ENCODE measurements around the gene LHX4.

- TF ChIP-seq CTCF (IDR thresholded peaks at IDR 0.05) = no peak
- TF ChIP-seq POLR2AphosphoS5 (IDR thresholded peaks at IDR 0.05) = no peak
- TF ChIP-seq POLR2A (IDR thresholded peaks at IDR 0.05) = no peak
- no peak for TF ChIP-seq EP300 (IDR thresholded peaks at IDR 0.05; ENCODE audit: low read depth)
Measured at GRCh38 chr1:180206581-180206980, 23.5 kb upstream of the LHX4 start.

All from transverse colon (tissue), 4 donors.